HEK293 (cell line): ENCODE results near the gene RPS25.

Experiments
- BCL11A ChIP-seq: fragments of 450-650 bp; formaldehyde crosslinking; IDR thresholded peaks from 2 replicates; pipeline ENCODE4 v1.5.1; 2016; ENCODE audit warnings: low read depth, missing biosample characterization, missing genetic modification characterization
- EGR2 ChIP-seq: fragments of 450-650 bp; formaldehyde crosslinking; IDR thresholded peaks from 2 replicates; pipeline ENCODE4 v1.5.1; 2016; ENCODE audit warnings: low read depth, missing biosample characterization, missing genetic modification characterization
- GLI4 ChIP-seq: fragments of 450-650 bp; formaldehyde crosslinking; IDR thresholded peaks from 2 replicates; pipeline ENCODE4 v1.5.1; 2016; ENCODE audit warnings: missing biosample characterization, missing genetic modification characterization
- GLIS1 ChIP-seq: fragments of 450-650 bp; formaldehyde crosslinking; IDR thresholded peaks from 2 replicates; pipeline ENCODE4 v1.5.1; 2016; ENCODE audit warnings: missing biosample characterization, missing genetic modification characterization
- HIC1 ChIP-seq: fragments of 450-650 bp; formaldehyde crosslinking; IDR thresholded peaks from 2 replicates; pipeline ENCODE4 v1.5.1; 2016; ENCODE audit warnings: missing biosample characterization, missing genetic modification characterization
- HOXD13 ChIP-seq: sonication (generic); formaldehyde crosslinking; IDR thresholded peaks from 2 replicates; pipeline ENCODE4 v1.8.0; 2022; ENCODE audit warnings: missing genetic modification reagents, borderline replicate concordance
- KLF1 ChIP-seq: fragments of 450-650 bp; formaldehyde crosslinking; IDR thresholded peaks from 2 replicates; pipeline ENCODE4 v1.5.1; 2016; ENCODE audit warnings: missing biosample characterization, missing genetic modification characterization
- KLF9 ChIP-seq: fragments of 450-650 bp; formaldehyde crosslinking; IDR thresholded peaks from 2 replicates; pipeline ENCODE4 v1.5.1; 2016; ENCODE audit warnings: missing biosample characterization, missing genetic modification characterization, low read depth
- OVOL3 ChIP-seq: fragments of 450-650 bp; formaldehyde crosslinking; IDR thresholded peaks from 2 replicates; pipeline ENCODE4 v1.5.1; 2016; ENCODE audit warnings: missing biosample characterization, missing genetic modification characterization
- PATZ1 ChIP-seq: fragments of 450-650 bp; formaldehyde crosslinking; IDR thresholded peaks from 2 replicates; pipeline ENCODE4 v1.5.1; 2016; ENCODE audit warnings: missing biosample characterization, missing genetic modification characterization
- REST ChIP-seq: fragments of 450-650 bp; formaldehyde crosslinking; IDR thresholded peaks from 2 replicates; pipeline ENCODE4 v1.5.1; 2016; ENCODE audit warnings: missing biosample characterization, missing genetic modification characterization
- SP2 ChIP-seq: fragments of 450-650 bp; formaldehyde crosslinking; IDR thresholded peaks from 2 replicates; pipeline ENCODE4 v1.5.1; 2016; ENCODE audit warnings: missing biosample characterization, missing genetic modification characterization
- YY1 ChIP-seq: fragments of 450-650 bp; formaldehyde crosslinking; IDR thresholded peaks from 2 replicates; pipeline ENCODE4 v1.5.1; 2018; ENCODE audit warnings: missing biosample characterization, missing genetic modification characterization
- ZBTB26 ChIP-seq: fragments of 450-650 bp; formaldehyde crosslinking; optimal IDR thresholded peaks from 2 replicates; pipeline ENCODE3; 2016; ENCODE audit warnings: missing biosample characterization, mild to moderate bottlenecking, missing genetic modification characterization
- ZBTB44 ChIP-seq: fragments of 450-650 bp; IDR thresholded peaks from 2 replicates; pipeline ENCODE4 v1.5.1; 2018; ENCODE audit warnings: missing biosample characterization, mild to moderate bottlenecking, missing genetic modification characterization
- ZBTB6 ChIP-seq: fragments of 450-650 bp; formaldehyde crosslinking; IDR thresholded peaks from 2 replicates; pipeline ENCODE4 v1.5.1; 2017; ENCODE audit warnings: missing biosample characterization, missing genetic modification characterization
- ZEB2 ChIP-seq: fragments of 450-650 bp; formaldehyde crosslinking; IDR thresholded peaks from 2 replicates; pipeline ENCODE4 v1.5.1; 2016; ENCODE audit warnings: missing biosample characterization, missing genetic modification characterization
- ZNF2 ChIP-seq: fragments of 450-650 bp; formaldehyde crosslinking; IDR thresholded peaks from 2 replicates; pipeline ENCODE4 v1.5.1; 2016; ENCODE audit warnings: missing biosample characterization, missing genetic modification characterization
- ZNF24 ChIP-seq: fragments of 450-650 bp; formaldehyde crosslinking; IDR thresholded peaks from 2 replicates; pipeline ENCODE4 v1.5.1; 2016; ENCODE audit warnings: missing biosample characterization, missing genetic modification characterization
- ZNF248 ChIP-seq: fragments of 450-650 bp; formaldehyde crosslinking; IDR thresholded peaks from 2 replicates; pipeline ENCODE4 v1.5.1; 2017; ENCODE audit warnings: missing biosample characterization, missing genetic modification characterization
- ZNF335 ChIP-seq: fragments of 450-650 bp; formaldehyde crosslinking; conservative IDR thresholded peaks from 2 replicates; pipeline ENCODE4 v1.5.1; 2016; ENCODE audit warnings: missing biosample characterization, missing genetic modification characterization
- ZNF473 ChIP-seq: fragments of 450-650 bp; formaldehyde crosslinking; IDR thresholded peaks from 2 replicates; pipeline ENCODE4 v1.5.1; 2017; ENCODE audit warnings: missing biosample characterization, missing genetic modification characterization
- ZNF501 ChIP-seq: fragments of 450-650 bp; formaldehyde crosslinking; IDR thresholded peaks from 2 replicates; pipeline ENCODE4 v1.5.1; 2016; ENCODE audit warnings: missing biosample characterization, missing genetic modification characterization
- ZNF623 ChIP-seq: fragments of 450-650 bp; formaldehyde crosslinking; IDR thresholded peaks from 2 replicates; pipeline ENCODE4 v1.5.1; 2016; ENCODE audit warnings: missing biosample characterization, missing genetic modification characterization
- ZNF76 ChIP-seq: fragments of 450-650 bp; formaldehyde crosslinking; IDR thresholded peaks from 2 replicates; pipeline ENCODE4; 2016; ENCODE audit warnings: low read depth, missing biosample characterization, missing genetic modification characterization, borderline replicate concordance
- ZNF768 ChIP-seq: fragments of 450-650 bp; formaldehyde crosslinking; IDR thresholded peaks from 2 replicates; pipeline ENCODE4 v1.5.1; 2018; ENCODE audit warnings: missing biosample characterization, mild to moderate bottlenecking, missing genetic modification characterization
- ZSCAN4 ChIP-seq: fragments of 450-650 bp; formaldehyde crosslinking; IDR thresholded peaks from 2 replicates; pipeline ENCODE4 v1.5.1; 2017; ENCODE audit warnings: missing biosample characterization, missing genetic modification characterization

RPS25 gene

GRCh38 chr11:118997627-118998387 is 20.3 kb downstream of the RPS25 start, which contains the start of gene CENATAC (continued):
- TF ChIP-seq ZBTB44 (tag by site-specific recombination), result no peak
- TF ChIP-seq PATZ1, result peak; percentile 60
- TF ChIP-seq ZEB2, result 0 out of 2 replicates have a peak, but pooled peaks have one; percentile 13
- peak; percentile 86 for TF ChIP-seq GLIS1 (tag by site-specific recombination)
- 0 out of 2 replicates have a peak, but pooled peaks have one; percentile 47 for TF ChIP-seq ZNF2 (tag by site-specific recombination)
- no peak for TF ChIP-seq ZSCAN4 (tag by site-specific recombination)
- no peak for TF ChIP-seq GLI4
- TF ChIP-seq REST (tag by site-specific recombination), result no peak
- peak; percentile 95 for TF ChIP-seq BCL11A (tag by site-specific recombination)
- TF ChIP-seq KLF9 (tag by site-specific recombination), result no peak; the same call in 1 of the 2 replicates
- TF ChIP-seq ZNF335 (tag by site-specific recombination), result peak; percentile 84
- TF ChIP-seq ZNF248 (tag by site-specific recombination), result no peak
- no peak for TF ChIP-seq EGR2
- TF ChIP-seq ZNF473 (tag by site-specific recombination), result no peak
- no peak for TF ChIP-seq ZBTB6 (tag by site-specific recombination)
- no peak for TF ChIP-seq ZNF768 (tag by site-specific recombination)
- peak; percentile 61 for TF ChIP-seq YY1
- TF ChIP-seq SP2 (tag by site-specific recombination), result peak; percentile 82
- peak; percentile 54; the same call in 1 of the 2 replicates for TF ChIP-seq KLF1
- peak; percentile 84 for TF ChIP-seq HIC1 (tag by site-specific recombination)
- TF ChIP-seq ZBTB26 (tag by site-specific recombination), result peak; percentile 77
- no peak for TF ChIP-seq ZNF623 (tag by site-specific recombination)
- TF ChIP-seq OVOL3, result no peak
- TF ChIP-seq ZNF501 (tag by site-specific recombination), result peak; percentile 44; the same call in 1 of the 2 replicates
- peak; percentile 25; the same call in 1 of the 2 replicates for TF ChIP-seq ZNF24 (tag by site-specific recombination)
- peak; percentile 53; the same call in 1 of the 2 replicates for TF ChIP-seq ZNF76 (tag by site-specific recombination)
- TF ChIP-seq HOXD13 (CRISPR knock-in tag), result no peak
